ENCODE measurements around the gene PANK1.

- no peak for TF ChIP-seq CTCF (IDR thresholded peaks at IDR 0.05 in 4 of 5, conservative IDR thresholded peaks at IDR 0.05 in 1 of 5)
- TF ChIP-seq POLR2A (IDR thresholded peaks at IDR 0.05): no peak
Measured at GRCh38 chr10:89549510-89549909, 95.5 kb downstream of the PANK1 start.

Data from gastrocnemius medialis (tissue), 4 donors.